Ishikawa (cell line): ENCODE data around the gene FHL5.

ENCODE experiments used
- CEBPB ChIP-seq: IDR thresholded peaks from 2 replicates; pipeline ENCODE4 v1.6.1; 2012
- CREB1 ChIP-seq: IDR thresholded peaks from 2 replicates; pipeline ENCODE4 v1.6.1; 2012; ENCODE audit warnings: low read depth
- EGR1 ChIP-seq: IDR thresholded peaks from 2 replicates; pipeline ENCODE4 v1.6.1; 2012
- EP300 ChIP-seq: IDR thresholded peaks from 2 replicates; pipeline ENCODE4 v1.6.1; 2012; ENCODE audit warnings: borderline replicate concordance
- FOXM1 ChIP-seq: IDR thresholded peaks from 2 replicates; pipeline ENCODE4 v1.6.1; 2012; ENCODE audit warnings: low read depth, borderline replicate concordance
- MAX ChIP-seq: IDR thresholded peaks from 2 replicates; pipeline ENCODE4 v1.6.1; 2012
- NFIC ChIP-seq: IDR thresholded peaks from 2 replicates; pipeline ENCODE4 v1.6.1; 2012
- RAD21 ChIP-seq: IDR thresholded peaks from 2 replicates; pipeline ENCODE4 v1.6.1; 2012; ENCODE audit warnings: low read depth
- REST ChIP-seq: IDR thresholded peaks from 2 replicates; pipeline ENCODE4 v1.6.1; 2012; ENCODE audit warnings: low read depth, mild to moderate bottlenecking
- TAF1 ChIP-seq: IDR thresholded peaks from 2 replicates; pipeline ENCODE4 v1.6.1; 2012; ENCODE audit warnings: low read depth, mild to moderate bottlenecking
- TCF12 ChIP-seq: IDR thresholded peaks from 2 replicates; pipeline ENCODE4 v1.6.1; 2012; ENCODE audit warnings: low read depth
- TEAD4 ChIP-seq: IDR thresholded peaks from 2 replicates; pipeline ENCODE4 v1.6.1; 2012
- USF1 ChIP-seq: IDR thresholded peaks from 2 replicates; pipeline ENCODE4 v1.6.1; 2012
- YY1 ChIP-seq: IDR thresholded peaks from 2 replicates; pipeline ENCODE4 v1.6.1; 2012; ENCODE audit warnings: low read depth
- ZBTB7A ChIP-seq: IDR thresholded peaks from 2 replicates; pipeline ENCODE4 v1.6.1; 2012; ENCODE audit warnings: low read depth

The FHL5 gene

GRCh38 chr6:96626759-96627364 lies 63.9 kb downstream of the FHL5 start:
- TF ChIP-seq REST = no peak
- peak; percentile 61 for TF ChIP-seq RAD21
- TF ChIP-seq TAF1 = no peak
- no peak for TF ChIP-seq CEBPB

- TF ChIP-seq ZBTB7A = no peak
- TF ChIP-seq TAF1 = no peak
- no peak for TF ChIP-seq CREB1
- TF ChIP-seq REST = no peak
- no peak for TF ChIP-seq TEAD4
- TF ChIP-seq MAX = no peak
- no peak for TF ChIP-seq TCF12
- no peak for TF ChIP-seq EGR1
- TF ChIP-seq CEBPB = no peak
- no peak for TF ChIP-seq NFIC
These were observed 68.3 kb downstream of the FHL5 start for GRCh38 chr6:96631248-96631647.

- TF ChIP-seq CREB1 (no peak), REST (no peak), TCF12 (no peak), EGR1 (no peak), USF1 (no peak), NFIC (no peak), FOXM1 (no peak), EP300 (no peak), ZBTB7A (no peak)
These were observed 82.2 kb downstream of the FHL5 start for GRCh38 chr6:96645106-96645505.

- TF ChIP-seq EP300 (no peak), RAD21 (no peak), NFIC (no peak), USF1 (no peak), REST (no peak), EGR1 (no peak), ZBTB7A (no peak), CREB1 (no peak), YY1 (no peak), MAX (no peak), CEBPB (no peak), TAF1 (no peak), TCF12 (no peak), TEAD4 (no peak), FOXM1 (no peak)
These were observed 87.0 kb downstream of the FHL5 start for GRCh38 chr6:96649926-96650325.
